HepG2 (cell line): ENCODE results near the gene PIK3CA.

Experiments
- CTCF ChIP-seq: sonication (generic); formaldehyde crosslinking; IDR thresholded peaks from 2 replicates; pipeline ENCODE4 v1.5.0; 2020; ENCODE audit warnings: mild to moderate bottlenecking, missing genetic modification reagents, moderate library complexity
- GLI4 ChIP-seq: sonication (generic); formaldehyde crosslinking; IDR thresholded peaks from 2 replicates; pipeline ENCODE4 v1.5.1; 2020; ENCODE audit warnings: missing genetic modification reagents, mild to moderate bottlenecking, moderate library complexity, borderline replicate concordance
- MXD4 ChIP-seq: IDR thresholded peaks from 2 replicates; pipeline ENCODE4 v1.6.1; 2016; ENCODE audit warnings: mild to moderate bottlenecking, missing biosample characterization, missing genetic modification reagents
- PPARG ChIP-seq: conservative IDR thresholded peaks from 2 replicates; pipeline ENCODE4 v1.6.1; 2016; ENCODE audit warnings: missing biosample characterization, missing genetic modification reagents
- SIN3A ChIP-seq: IDR thresholded peaks from 2 replicates; pipeline ENCODE4 v1.6.1; 2011; ENCODE audit warnings: low read depth, mild to moderate bottlenecking, control low read depth, low read length, borderline replicate concordance
- USF2 ChIP-seq, 2 experiments: sonication (generic) in 1 of 2; formaldehyde crosslinking in 1 of 2; IDR thresholded peaks; 2 replicates each; pipeline versions ENCODE4 v1.5.1 to v1.6.1; 2011 to 2020; ENCODE audit warnings: borderline replicate concordance in 1 of 2, low read depth in 1 of 2, low read length in 1 of 2, mild to moderate bottlenecking in 1 of 2, missing genetic modification reagents in 1 of 2, moderate library complexity in 1 of 2
- ZFP41 ChIP-seq: sonication (generic); formaldehyde crosslinking; IDR thresholded peaks from 2 replicates; pipeline ENCODE4 v1.4.0; 2020; ENCODE audit warnings: mild to moderate bottlenecking, missing genetic modification reagents, borderline replicate concordance
- TF ChIP-seq, protein P1 (sequence below): sonication (generic); formaldehyde crosslinking; IDR thresholded peaks from 2 replicates; pipeline ENCODE4 v1.5.1; 2020; ENCODE audit warnings: missing genetic modification reagents, mild to moderate bottlenecking, borderline replicate concordance
- TF ChIP-seq, protein P2 (sequence below): sonication (generic); formaldehyde crosslinking; IDR thresholded peaks from 2 replicates; pipeline ENCODE4 v1.4.0; 2020; ENCODE audit warnings: missing genetic modification reagents
- TF ChIP-seq, protein P3 (sequence below): sonication (generic); formaldehyde crosslinking; IDR thresholded peaks from 2 replicates; pipeline ENCODE4 v1.4.0; 2020; ENCODE audit warnings: mild to moderate bottlenecking, missing genetic modification reagents
- TF ChIP-seq, protein P4 (sequence below): sonication (generic); formaldehyde crosslinking; IDR thresholded peaks from 2 replicates; pipeline ENCODE4 v1.5.1; 2020; ENCODE audit warnings: missing genetic modification reagents, mild to moderate bottlenecking, borderline replicate concordance
- TF ChIP-seq, protein P5 (sequence below): sonication (generic); formaldehyde crosslinking; IDR thresholded peaks from 2 replicates; pipeline ENCODE4 v1.5.1; 2020; ENCODE audit warnings: mild to moderate bottlenecking, missing genetic modification reagents, moderate library complexity

DNA sequence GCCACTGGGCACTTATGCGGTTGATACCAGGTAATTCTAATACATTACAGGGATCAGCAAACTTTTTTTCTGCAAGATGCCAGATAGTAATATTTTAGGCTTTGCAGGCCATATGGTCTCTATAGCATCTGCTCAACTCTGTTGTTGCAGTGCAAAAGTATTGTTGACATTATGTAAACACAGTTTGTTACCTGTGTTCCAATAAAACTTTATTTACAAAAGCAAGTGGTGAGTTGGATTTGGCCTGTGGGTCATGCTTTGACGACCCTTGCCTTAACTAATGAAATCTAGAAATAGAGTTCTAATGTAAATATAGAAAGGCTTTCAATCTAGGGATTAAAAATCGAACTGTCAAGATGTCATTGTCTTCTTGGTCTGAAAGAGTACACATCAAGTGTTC lies 44.4 kb downstream of the PIK3CA start:
- no peak for TF ChIP-seq MXD4 (CRISPR knock-in tag)
- TF ChIP-seq, protein P1, sequence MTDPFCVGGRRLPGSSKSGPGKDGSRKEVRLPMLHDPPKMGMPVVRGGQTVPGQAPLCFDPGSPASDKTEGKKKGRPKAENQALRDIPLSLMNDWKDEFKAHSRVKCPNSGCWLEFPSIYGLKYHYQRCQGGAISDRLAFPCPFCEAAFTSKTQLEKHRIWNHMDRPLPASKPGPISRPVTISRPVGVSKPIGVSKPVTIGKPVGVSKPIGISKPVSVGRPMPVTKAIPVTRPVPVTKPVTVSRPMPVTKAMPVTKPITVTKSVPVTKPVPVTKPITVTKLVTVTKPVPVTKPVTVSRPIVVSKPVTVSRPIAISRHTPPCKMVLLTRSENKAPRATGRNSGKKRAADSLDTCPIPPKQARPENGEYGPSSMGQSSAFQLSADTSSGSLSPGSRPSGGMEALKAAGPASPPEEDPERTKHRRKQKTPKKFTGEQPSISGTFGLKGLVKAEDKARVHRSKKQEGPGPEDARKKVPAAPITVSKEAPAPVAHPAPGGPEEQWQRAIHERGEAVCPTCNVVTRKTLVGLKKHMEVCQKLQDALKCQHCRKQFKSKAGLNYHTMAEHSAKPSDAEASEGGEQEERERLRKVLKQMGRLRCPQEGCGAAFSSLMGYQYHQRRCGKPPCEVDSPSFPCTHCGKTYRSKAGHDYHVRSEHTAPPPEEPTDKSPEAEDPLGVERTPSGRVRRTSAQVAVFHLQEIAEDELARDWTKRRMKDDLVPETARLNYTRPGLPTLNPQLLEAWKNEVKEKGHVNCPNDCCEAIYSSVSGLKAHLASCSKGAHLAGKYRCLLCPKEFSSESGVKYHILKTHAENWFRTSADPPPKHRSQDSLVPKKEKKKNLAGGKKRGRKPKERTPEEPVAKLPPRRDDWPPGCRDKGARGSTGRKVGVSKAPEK = no peak
- TF ChIP-seq, protein P2, sequence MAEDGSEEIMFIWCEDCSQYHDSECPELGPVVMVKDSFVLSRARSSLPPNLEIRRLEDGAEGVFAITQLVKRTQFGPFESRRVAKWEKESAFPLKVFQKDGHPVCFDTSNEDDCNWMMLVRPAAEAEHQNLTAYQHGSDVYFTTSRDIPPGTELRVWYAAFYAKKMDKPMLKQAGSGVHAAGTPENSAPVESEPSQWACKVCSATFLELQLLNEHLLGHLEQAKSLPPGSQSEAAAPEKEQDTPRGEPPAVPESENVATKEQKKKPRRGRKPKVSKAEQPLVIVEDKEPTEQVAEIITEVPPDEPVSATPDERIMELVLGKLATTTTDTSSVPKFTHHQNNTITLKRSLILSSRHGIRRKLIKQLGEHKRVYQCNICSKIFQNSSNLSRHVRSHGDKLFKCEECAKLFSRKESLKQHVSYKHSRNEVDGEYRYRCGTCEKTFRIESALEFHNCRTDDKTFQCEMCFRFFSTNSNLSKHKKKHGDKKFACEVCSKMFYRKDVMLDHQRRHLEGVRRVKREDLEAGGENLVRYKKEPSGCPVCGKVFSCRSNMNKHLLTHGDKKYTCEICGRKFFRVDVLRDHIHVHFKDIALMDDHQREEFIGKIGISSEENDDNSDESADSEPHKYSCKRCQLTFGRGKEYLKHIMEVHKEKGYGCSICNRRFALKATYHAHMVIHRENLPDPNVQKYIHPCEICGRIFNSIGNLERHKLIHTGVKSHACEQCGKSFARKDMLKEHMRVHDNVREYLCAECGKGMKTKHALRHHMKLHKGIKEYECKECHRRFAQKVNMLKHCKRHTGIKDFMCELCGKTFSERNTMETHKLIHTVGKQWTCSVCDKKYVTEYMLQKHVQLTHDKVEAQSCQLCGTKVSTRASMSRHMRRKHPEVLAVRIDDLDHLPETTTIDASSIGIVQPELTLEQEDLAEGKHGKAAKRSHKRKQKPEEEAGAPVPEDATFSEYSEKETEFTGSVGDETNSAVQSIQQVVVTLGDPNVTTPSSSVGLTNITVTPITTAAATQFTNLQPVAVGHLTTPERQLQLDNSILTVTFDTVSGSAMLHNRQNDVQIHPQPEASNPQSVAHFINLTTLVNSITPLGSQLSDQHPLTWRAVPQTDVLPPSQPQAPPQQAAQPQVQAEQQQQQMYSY (CRISPR knock-in tag) = no peak
- TF ChIP-seq GLI4 = no peak
- no peak for TF ChIP-seq PPARG (CRISPR knock-in tag)
- TF ChIP-seq, protein P3, sequence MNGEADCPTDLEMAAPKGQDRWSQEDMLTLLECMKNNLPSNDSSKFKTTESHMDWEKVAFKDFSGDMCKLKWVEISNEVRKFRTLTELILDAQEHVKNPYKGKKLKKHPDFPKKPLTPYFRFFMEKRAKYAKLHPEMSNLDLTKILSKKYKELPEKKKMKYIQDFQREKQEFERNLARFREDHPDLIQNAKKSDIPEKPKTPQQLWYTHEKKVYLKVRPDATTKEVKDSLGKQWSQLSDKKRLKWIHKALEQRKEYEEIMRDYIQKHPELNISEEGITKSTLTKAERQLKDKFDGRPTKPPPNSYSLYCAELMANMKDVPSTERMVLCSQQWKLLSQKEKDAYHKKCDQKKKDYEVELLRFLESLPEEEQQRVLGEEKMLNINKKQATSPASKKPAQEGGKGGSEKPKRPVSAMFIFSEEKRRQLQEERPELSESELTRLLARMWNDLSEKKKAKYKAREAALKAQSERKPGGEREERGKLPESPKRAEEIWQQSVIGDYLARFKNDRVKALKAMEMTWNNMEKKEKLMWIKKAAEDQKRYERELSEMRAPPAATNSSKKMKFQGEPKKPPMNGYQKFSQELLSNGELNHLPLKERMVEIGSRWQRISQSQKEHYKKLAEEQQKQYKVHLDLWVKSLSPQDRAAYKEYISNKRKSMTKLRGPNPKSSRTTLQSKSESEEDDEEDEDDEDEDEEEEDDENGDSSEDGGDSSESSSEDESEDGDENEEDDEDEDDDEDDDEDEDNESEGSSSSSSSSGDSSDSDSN (CRISPR knock-in tag) = no peak
- TF ChIP-seq ZFP41 = no peak
- no peak for TF ChIP-seq CTCF (CRISPR knock-in tag)
- TF ChIP-seq, protein P4, sequence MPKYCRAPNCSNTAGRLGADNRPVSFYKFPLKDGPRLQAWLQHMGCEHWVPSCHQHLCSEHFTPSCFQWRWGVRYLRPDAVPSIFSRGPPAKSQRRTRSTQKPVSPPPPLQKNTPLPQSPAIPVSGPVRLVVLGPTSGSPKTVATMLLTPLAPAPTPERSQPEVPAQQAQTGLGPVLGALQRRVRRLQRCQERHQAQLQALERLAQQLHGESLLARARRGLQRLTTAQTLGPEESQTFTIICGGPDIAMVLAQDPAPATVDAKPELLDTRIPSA (CRISPR knock-in tag) = no peak
- no peak for TF ChIP-seq USF2 (IDR thresholded peaks at IDR 0.05; ENCODE audit: low read depth, low read length)
- TF ChIP-seq USF2 (CRISPR knock-in tag; IDR thresholded peaks at IDR 0.05; ENCODE audit: borderline replicate concordance) = no peak
- TF ChIP-seq SIN3A = no peak
- TF ChIP-seq, protein P5, sequence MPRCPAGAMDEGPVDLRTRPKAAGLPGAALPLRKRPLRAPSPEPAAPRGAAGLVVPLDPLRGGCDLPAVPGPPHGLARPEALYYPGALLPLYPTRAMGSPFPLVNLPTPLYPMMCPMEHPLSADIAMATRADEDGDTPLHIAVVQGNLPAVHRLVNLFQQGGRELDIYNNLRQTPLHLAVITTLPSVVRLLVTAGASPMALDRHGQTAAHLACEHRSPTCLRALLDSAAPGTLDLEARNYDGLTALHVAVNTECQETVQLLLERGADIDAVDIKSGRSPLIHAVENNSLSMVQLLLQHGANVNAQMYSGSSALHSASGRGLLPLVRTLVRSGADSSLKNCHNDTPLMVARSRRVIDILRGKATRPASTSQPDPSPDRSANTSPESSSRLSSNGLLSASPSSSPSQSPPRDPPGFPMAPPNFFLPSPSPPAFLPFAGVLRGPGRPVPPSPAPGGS (CRISPR knock-in tag) = no peak
